Ecto neural progenitor cell (in vitro differentiated cells): ENCODE data around the gene IRF1.

Experiments used
- DNase-seq: peaks from one replicate; pipeline ENCODE4 v3.0.0-alpha.2; 2018; ENCODE audit warnings: low spot score

IRF1 gene

GRCh38 chr5:132460846-132461568 lies 29.6 kb downstream of the IRF1 start:
- DNase-seq = no peak

GRCh38 chr5:132459983-132460838 lies 30.4 kb downstream of the IRF1 start:
- DNase-seq = no peak

- no peak for DNase-seq
Measured at GRCh38 chr5:132459031-132459982, 31.3 kb downstream of the IRF1 start.

GRCh38 chr5:132458651-132459030 lies 31.9 kb downstream of the IRF1 start:
- DNase-seq = no peak

DNA sequence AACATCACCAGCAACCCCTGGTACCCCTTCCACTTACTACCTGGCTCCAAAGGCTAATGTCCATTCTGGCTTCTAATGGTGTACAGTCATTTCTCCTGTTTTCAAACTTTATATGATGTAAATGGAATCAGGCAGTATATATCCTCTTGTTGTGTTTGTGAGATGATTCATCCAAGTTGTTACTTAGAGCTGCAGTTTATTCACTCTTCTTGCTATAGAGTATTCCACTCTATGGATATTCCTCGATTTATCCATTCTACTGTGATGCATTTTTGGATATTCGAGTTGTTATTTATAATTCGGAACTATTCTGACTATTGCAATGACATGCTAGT lies 32.4 kb downstream of the IRF1 start:
- DNase-seq = no peak

DNA sequence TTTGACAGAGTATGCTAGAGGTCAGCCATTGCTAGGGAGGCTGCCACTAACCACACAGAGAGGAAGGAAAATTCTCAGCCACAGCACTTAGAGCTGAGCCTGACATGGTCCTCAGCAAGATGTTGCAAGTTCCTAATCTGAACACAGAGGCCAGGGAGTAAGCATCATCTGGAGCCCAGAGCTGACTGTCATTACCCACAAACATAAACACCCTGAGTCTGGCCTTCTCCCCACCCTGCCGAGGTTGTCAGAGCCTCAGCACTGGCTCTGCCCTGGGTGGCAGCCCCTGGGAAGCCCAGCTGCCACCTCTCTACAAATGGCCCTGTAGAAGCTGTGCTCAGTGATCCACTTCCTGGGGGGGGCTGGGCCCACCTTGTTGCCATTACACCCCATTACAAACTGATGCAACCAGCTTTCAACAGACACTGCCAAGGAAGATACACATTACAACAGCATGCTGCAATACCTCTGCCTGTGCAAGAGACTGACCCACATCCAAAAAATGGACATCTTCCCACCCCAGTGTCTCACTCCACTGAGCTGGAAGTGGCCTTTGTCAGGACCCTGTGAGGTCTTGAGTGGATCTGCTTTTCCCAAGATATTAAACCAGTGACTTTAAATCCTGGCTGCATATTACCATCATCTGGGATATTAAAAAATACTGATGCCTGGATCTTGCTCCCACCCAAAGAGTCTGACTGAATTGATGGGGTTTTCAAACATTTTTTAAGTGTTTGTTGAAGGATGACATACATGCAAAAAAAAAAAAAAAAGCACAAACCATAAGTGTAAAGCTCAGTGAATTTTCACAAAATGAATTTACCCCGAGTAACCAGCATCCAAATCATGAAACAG lies 33.0 kb downstream of the IRF1 start:
- DNase-seq = no peak

- DNase-seq = no peak
Measured at GRCh38 chr5:132456987-132457361, 33.6 kb downstream of the IRF1 start.

GRCh38 chr5:132456296-132456986 lies 34.1 kb downstream of the IRF1 start:
- DNase-seq = no peak

- no peak for DNase-seq
Measured at GRCh38 chr5:132455614-132456115, 34.9 kb downstream of the IRF1 start.

DNA sequence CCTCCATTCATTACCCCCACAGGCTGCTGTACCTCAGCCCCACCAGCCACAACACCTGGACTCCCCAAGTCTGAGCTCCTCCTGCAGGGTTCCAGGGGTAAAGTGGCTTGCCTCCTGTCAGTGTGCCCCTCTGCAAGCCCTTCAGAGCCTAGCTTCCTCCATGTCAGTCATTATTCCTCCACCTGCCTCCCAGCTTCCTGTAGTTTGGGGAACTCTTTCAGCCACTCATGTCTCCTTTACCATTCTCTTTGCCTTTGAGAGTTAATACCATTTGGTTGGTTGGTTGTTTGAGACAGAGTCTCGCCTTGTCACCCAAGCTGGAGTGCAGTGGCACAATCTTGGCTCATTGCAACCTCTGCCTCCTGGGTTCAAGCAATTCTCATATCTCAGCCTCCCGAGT lies 36.2 kb downstream of the IRF1 start:
- no peak for DNase-seq

GRCh38 chr5:132451387-132451786 lies 39.2 kb downstream of the IRF1 start:
- DNase-seq = no peak

- no peak for DNase-seq
Measured at GRCh38 chr5:132449060-132449459, 41.5 kb downstream of the IRF1 start.

DNA sequence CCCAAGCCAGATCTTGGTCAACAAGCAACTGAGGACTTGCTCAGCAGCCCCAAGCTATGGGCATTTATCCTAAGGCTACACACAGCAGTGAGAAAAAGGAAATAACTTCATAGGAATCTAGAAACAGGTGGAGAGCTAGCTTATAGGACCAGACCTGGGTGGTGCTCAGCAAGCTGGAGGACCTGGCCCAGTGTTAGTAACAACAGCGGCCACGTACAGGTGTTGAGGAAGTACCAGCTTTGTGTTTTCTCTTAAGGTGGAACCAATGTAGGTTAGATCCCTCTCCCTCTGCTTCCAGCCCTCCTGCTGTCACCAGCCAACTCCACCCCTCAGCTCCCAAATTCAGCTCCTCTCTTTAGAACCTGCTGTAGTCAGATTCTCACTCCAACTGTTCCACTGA lies 43.4 kb downstream of the IRF1 start:
- no peak for DNase-seq

DNA sequence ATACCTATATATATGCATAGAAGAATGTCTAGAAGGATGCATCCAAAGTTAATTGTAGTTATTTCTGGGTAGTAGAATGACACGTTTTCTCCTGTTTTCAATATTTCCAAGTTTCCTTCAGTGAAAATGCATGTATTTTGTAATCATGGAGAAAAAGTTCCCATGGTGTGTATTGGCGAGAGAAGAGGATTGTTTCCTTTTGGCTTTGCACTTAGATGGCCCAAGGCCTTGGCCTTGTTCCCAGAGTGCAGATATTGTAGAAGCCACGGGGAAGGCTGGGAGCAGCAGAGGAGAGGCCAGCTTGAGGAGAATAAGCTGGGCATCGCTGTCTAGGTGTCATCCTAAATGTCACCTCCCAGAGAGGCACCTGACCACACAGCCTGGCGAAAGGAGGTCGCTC lies 44.0 kb downstream of the IRF1 start:
- no peak for DNase-seq

GRCh38 chr5:132445930-132446329 lies 44.6 kb downstream of the IRF1 start:
- DNase-seq = no peak

DNA sequence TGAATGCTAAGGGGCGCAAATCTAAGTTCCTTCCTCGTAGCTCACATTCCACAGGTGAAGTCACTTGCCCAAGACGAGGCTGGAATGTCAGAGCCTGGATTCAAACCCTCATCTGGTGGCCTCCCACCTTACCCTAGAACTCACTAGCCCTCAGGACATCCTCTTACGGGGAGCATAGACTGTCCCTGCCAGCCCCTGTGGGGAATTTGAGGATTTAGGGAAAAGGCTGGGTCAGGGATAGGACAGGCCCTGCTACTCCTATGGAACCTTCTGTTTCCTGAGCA lies 45.0 kb downstream of the IRF1 start:
- DNase-seq = no peak

DNA sequence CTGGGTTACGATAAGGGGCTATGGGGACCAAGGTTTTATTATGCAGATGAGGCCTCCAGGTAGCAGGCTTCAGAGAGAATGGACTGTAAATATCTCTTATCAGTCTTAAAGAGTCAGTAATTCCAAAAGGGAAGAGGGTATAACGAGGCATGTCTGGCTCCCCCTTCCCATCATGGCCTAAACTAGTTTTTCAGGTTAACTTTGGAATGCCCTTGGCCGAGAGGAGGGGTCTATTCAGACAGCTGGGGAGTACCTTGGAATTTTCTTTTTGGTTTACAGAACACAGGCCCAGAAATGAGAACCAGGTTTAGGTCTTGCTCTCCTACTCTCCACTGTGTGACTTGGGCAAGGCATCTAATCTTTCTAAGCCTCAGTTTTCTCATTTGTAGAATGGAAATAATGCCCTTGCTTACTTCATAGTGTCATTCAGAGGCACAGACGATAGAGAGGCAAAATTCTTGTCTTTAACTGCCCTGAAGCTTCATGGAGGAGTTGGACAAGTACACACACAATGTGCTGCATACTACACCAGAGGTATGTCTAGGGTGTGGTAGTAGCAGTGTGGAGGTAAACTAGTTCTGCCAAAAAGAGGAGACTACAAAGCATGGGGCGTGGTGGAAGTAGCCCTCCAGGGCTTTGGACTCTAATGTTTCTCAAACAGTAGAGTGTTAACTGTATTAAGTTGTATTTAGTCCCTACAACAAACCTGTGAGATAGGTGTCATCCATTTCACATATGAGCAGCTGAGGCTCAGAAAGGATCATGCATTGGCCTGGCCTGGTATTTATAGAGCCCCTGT lies 45.5 kb downstream of the IRF1 start:
- DNase-seq = no peak

DNA sequence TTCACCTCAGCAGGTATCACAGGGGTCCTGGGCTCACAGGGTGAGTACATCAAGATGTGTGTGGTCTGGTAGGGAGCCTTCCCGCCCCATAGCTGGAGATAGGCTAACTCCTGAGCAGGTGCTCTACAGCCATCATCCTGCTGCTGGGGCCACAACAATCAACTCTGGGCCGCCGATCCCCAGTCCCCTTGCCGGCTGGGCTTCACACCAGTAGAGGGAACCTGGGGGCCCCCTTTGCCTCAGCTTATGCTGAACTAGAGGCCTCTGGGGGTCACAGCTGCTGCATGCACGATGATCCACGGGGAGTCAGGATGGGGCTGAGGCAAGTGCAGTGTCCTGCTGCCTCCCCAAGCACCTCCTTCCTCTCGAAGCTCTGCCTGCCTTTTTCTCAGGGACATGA lies 46.5 kb downstream of the IRF1 start:
- no peak for DNase-seq

DNA sequence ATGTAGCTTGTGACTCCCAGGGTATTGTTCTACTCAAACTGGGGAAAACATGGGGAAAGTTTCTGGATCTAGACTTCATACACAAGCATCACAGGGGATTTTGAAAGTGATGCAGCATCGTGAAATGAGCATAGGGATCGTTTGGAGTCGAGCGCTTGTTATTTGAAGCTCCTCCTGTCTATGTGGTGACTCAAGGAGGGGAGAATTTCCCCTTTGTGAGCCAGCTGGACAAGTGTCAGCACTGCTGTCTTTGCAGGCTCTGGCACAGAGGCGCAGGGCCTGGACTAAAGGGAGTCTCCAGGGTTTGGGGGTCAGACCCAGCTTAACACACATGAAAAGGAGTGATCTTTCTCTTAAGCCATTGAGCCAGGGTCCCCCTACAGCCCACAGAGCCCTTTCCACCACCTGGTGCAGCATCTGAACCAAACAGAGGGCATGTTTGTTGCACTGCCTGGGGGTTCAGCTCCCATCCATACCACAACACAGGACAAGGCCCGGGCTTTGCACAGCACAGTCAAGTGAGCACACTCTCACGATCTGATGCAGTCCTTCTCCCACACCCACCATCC lies 51.0 kb downstream of the IRF1 start:
- DNase-seq = no peak

DNA sequence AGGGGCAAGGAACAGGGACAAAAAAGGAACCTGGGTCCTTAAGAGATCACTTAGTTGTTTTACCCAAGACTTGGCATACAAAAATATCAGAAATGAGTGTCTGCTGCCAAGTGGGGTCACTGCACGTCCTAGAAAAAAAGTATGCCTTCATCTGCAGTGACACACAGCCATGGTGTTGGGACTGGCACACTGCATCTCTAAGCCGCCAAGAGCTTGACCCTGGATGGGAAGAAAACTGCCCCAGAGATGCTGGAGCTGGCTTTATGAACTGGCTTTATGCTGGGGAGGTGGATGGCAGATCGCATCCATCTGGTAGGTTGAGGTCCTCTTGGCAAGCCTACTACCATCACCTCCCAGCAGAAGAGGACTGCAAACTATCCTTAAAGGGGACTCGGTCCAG lies 51.7 kb downstream of the IRF1 start:
- no peak for DNase-seq
